Panc1 (cell line): ENCODE data around the gene SLC26A3. TPM values are rescaled to one million over a fixed set of nuclear protein-coding genes. Genes with fewer than 3 reads are reported as not detected.

ENCODE experiments used
- ATAC-seq: fragments of 200-7000 bp; cut with Tn5 transposase; 2 replicates; pipeline ENCODE4 v1.9.1; 2020; ENCODE audit warnings: mild to moderate bottlenecking, moderate library complexity
- BruUV-seq: library from RNA; stranded (reverse); fragments of 400-500 nt; replicated peaks from 2 replicates; lab custom pipeline; 2021; lab: Mats Ljungman, UMichigan
- CTCF ChIA-PET: fragments of 300-600 bp; sonication (Branson Sonifier 250); formaldehyde crosslinking; loops from one replicate; lab custom pipeline; 2022; ENCODE audit warnings: antibody characterized with exemption; lab: Charles Lee
- POLR2A ChIA-PET: fragments of 300-600 bp; sonication (Branson Sonifier 250); formaldehyde crosslinking; loops from one replicate; lab custom pipeline; 2022; ENCODE audit warnings: antibody characterized with exemption; lab: Charles Lee
- DNase-seq: peaks from one replicate; pipeline ENCODE4 v3.0.0-alpha.2; 2010; ENCODE audit warnings: low read depth, low spot score
- H3K27ac ChIP-seq: 2 replicates; pipeline ENCODE4 v1.5.1; 2011; ENCODE audit warnings: mild to moderate bottlenecking, low read length, inconsistent platforms
- H3K27me3 ChIP-seq: fragments of 200-500 bp; sonication (Bioruptor generic); 2 replicates; pipeline ENCODE4 v1.6.0; 2014; ENCODE audit warnings: low read length, inconsistent platforms; ENCODE audit not compliant: control insufficient read depth, insufficient read depth
- H3K36me3 ChIP-seq: fragments of 200-500 bp; sonication (Bioruptor generic); 2 replicates; pipeline ENCODE4 v1.5.1; 2014; ENCODE audit warnings: inconsistent platforms, mild to moderate bottlenecking, low read length, moderate library complexity; ENCODE audit not compliant: control insufficient read depth, insufficient read depth
- H3K4me1 ChIP-seq: 2 replicates; pipeline ENCODE4 v1.5.1; 2011; ENCODE audit warnings: inconsistent platforms, mild to moderate bottlenecking, low read length, moderate library complexity; ENCODE audit not compliant: control insufficient read depth, insufficient read depth
- H3K4me3 ChIP-seq, 2 experiments: 2 replicates each; pipeline ENCODE4 v1.5.1; 2011 to 2012; ENCODE audit warnings: low read depth in 2 of 2, low read length in 2 of 2, mild to moderate bottlenecking in 2 of 2, inconsistent platforms in 1 of 2, moderate library complexity in 1 of 2
- H3K9me3 ChIP-seq: fragments of 200-500 bp; sonication (Bioruptor generic); 2 replicates; pipeline ENCODE4 v1.5.1; 2014; ENCODE audit warnings: low read depth, mild to moderate bottlenecking, inconsistent platforms, low read length, moderate library complexity; ENCODE audit not compliant: control insufficient read depth, insufficient read depth
- CTCF ChIP-seq: fragments of 450-650 bp; IDR thresholded peaks from 2 replicates; pipeline ENCODE4 v1.5.1; 2017; ENCODE audit warnings: mild to moderate bottlenecking
- POLR2AphosphoS5 ChIP-seq: IDR thresholded peaks from 2 replicates; pipeline ENCODE4 v1.6.1; 2012; ENCODE audit warnings: mild to moderate bottlenecking, low read depth, low read length, moderate library complexity
- REST ChIP-seq, 2 experiments: IDR thresholded peaks; 2 replicates each; pipeline ENCODE4 v1.6.1; 2011 to 2012; ENCODE audit warnings: low read depth in 2 of 2, control low read depth in 1 of 2, low read length in 1 of 2, mild to moderate bottlenecking in 1 of 2, moderate library complexity in 1 of 2; ENCODE audit not compliant: insufficient read depth in 1 of 2
- SIN3A ChIP-seq: IDR thresholded peaks from 2 replicates; pipeline ENCODE4 v1.6.1; 2012; ENCODE audit warnings: low read depth, mild to moderate bottlenecking, low read length, moderate library complexity, borderline replicate concordance; ENCODE audit not compliant: insufficient read depth
- TCF7L2 ChIP-seq: IDR thresholded peaks from 2 replicates; pipeline ENCODE4 v1.6.1; 2011; ENCODE audit warnings: mild to moderate bottlenecking, low read depth, low read length, inconsistent platforms
- in situ Hi-C: cut with HindIII; loops from 2 replicates; pipeline ENCODE4 v1.10.0; 2016; ENCODE audit warnings: low sequenced_read_pairs, low pct_unique_long_range_greater_than_20kb
- intact Hi-C: fragments of 100-400 bp; cut with micrococcal nuclease; formaldehyde crosslinking; loops from one replicate; pipeline ENCODE4 v1.10.0; 2022; ENCODE audit not compliant: unreplicated experiment
- total RNA-seq: library from RNA; stranded (reverse); gene quantifications from one replicate; pipeline ENCODE4 v1.2.1, GENCODE V29; 2021; ENCODE audit not compliant: unreplicated experiment

The SLC26A3 gene
- total RNA-seq, 1 experiment from 2014 or later, result 0.36 TPM

- Histone ChIP-seq H3K36me3 (no peaks in the 10 kb centered on the region), H3K4me3 (no peak overlapping the region), H3K9me3 (no peaks in the 10 kb centered on the region), H3K27ac (no peak overlapping the region), H3K4me1 (no peaks in the 10 kb centered on the region), H3K27me3 (peaks cover 12% of the 10 kb centered on the region)
- ChIA-PET POLR2A (no interaction called here), CTCF (no interaction called here)
- no peak for TF ChIP-seq REST (IDR thresholded peaks at IDR 0.05; ENCODE audit: insufficient read depth in 1 of 2, low read depth in 2 of 2, low read length in 1 of 2)
- no peak for TF ChIP-seq SIN3A
- no peak for TF ChIP-seq TCF7L2
- intact Hi-C loops (no loop called here), in situ Hi-C loops (no loop called here)
- ATAC-seq (no peak), DNase-seq (no peak)
- no TSS peak for BruUV-seq
Measured at GRCh38 chr7:107782374-107782773, 20.6 kb downstream of the SLC26A3 start.

DNA sequence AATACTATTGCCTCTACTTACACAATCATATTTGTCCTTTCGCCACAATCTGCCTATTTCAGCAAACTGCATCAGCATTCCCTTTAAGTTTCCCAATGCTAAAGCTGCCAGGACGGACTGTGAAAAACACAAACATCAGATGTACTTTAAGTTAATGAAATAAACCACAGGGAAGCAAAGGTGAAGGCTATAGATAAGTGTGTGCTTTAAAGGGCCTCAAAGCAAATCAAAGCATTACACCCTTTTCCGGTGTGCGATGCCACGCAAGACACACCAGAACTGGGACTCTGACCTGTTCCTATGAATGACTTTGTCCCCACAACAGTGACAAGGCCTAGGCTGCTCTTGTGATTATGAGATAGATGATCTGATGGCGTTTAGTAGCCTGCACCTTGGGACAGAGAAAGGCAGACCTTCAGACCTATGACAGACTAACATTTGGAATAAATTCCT, 23.4 kb downstream of the SLC26A3 start:
- no TSS peak for BruUV-seq
- CTCF ChIA-PET, result no interaction called here
- no peak for DNase-seq
- POLR2A ChIA-PET, result no interaction called here
- intact Hi-C loops (no loop called here), in situ Hi-C loops (no loop called here)
- no peak overlapping the region for H3K4me3 ChIP-seq
- H3K36me3 ChIP-seq, result no peaks in the 10 kb centered on the region
- no peak for ATAC-seq
- no peaks in the 10 kb centered on the region for H3K9me3 ChIP-seq
- no peaks in the 10 kb centered on the region for H3K4me1 ChIP-seq
- TF ChIP-seq POLR2AphosphoS5 (no peak), SIN3A (no peak), TCF7L2 (no peak), CTCF (no peak), REST (IDR thresholded peaks at IDR 0.05; ENCODE audit: insufficient read depth in 1 of 2, low read depth in 2 of 2, low read length in 1 of 2) (no peak)
- no peak overlapping the region for H3K27ac ChIP-seq
- H3K27me3 ChIP-seq, result peaks cover 7% of the 10 kb centered on the region
